Measurements from ENCODE around the gene STK32C. TPM values are rescaled to one million over a fixed set of nuclear protein-coding genes. Genes with fewer than 3 reads are reported as not detected.

The STK32C gene
- total RNA-seq, 4 donors from 2014 or later = 3.3 to 5.7 (median 3.5) TPM

DNA sequence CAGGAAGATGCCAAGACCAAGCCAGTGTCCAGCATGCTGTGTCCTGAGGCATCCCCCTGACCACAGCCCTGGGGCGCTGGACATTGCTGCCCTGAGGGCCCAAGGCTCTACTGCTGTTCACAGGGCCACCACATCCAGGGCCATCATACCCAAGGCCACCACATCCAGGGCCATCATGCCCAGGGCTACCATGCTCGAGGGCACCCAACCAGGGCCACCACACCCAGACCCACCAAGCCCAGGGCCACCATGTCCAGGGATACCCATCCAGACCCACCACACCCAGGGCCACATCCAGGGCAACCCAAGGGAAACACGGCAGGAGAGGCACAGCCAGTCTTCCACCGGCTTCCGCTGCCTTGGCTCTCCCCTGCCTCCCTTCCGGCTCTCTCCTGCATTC is 17.1 kb downstream of the STK32C start:
- intact Hi-C loops (cut with DNase I) = no loop called here
- Histone ChIP-seq H3K36me3 (no peaks in the 10 kb centered on the region), H3K9me3 (no peaks in the 10 kb centered on the region), H3K4me3 (replicated peaks in 1 of 3) (no peak overlapping the region), H3K4me1 (peaks cover 6 to 15% of the 10 kb centered on the region in 2 donors), H3K27me3 (no peaks in the 10 kb centered on the region), H3K27ac (no peak overlapping the region)
- WGBS, 2 donors = 93 to 97% methylated on average over 4 to 5 of the region's 6 CpGs
- no peak for TF ChIP-seq POLR2A (IDR thresholded peaks at IDR 0.05)
- TF ChIP-seq, protein P1, sequence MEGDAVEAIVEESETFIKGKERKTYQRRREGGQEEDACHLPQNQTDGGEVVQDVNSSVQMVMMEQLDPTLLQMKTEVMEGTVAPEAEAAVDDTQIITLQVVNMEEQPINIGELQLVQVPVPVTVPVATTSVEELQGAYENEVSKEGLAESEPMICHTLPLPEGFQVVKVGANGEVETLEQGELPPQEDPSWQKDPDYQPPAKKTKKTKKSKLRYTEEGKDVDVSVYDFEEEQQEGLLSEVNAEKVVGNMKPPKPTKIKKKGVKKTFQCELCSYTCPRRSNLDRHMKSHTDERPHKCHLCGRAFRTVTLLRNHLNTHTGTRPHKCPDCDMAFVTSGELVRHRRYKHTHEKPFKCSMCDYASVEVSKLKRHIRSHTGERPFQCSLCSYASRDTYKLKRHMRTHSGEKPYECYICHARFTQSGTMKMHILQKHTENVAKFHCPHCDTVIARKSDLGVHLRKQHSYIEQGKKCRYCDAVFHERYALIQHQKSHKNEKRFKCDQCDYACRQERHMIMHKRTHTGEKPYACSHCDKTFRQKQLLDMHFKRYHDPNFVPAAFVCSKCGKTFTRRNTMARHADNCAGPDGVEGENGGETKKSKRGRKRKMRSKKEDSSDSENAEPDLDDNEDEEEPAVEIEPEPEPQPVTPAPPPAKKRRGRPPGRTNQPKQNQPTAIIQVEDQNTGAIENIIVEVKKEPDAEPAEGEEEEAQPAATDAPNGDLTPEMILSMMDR (IDR thresholded peaks at IDR 0.05) = no peak
- DNase-seq = no peak

DNA sequence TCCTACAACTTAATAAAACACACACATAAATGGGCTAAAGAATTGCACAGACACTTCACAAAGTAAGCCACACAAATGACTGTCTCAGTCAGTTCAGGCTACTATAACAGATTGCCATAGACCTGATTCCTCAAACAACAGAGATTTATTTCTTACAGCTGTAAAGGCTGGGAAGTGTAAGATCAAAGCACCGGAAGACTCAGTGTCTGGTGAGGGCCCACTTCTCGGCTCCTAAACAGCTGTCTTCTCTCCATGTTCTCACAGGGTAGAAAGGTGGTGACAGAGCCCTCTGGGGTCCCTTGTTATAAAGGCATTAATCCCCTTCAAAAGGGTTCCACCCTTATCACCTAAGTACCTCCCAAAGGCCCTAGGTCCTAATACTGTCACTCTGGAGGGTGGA is 18.3 kb downstream of the STK32C start:
- DNase-seq = no peak
- H3K27me3 ChIP-seq = no peaks in the 10 kb centered on the region
- no peaks in the 10 kb centered on the region for H3K36me3 ChIP-seq
- H3K9me3 ChIP-seq = no peaks in the 10 kb centered on the region
- TF ChIP-seq, protein P1 (IDR thresholded peaks at IDR 0.05) = no peak
- no peak for TF ChIP-seq POLR2A (IDR thresholded peaks at IDR 0.05)
- H3K4me1 ChIP-seq = peaks cover 6 to 15% of the 10 kb centered on the region in 2 donors
- H3K27ac ChIP-seq = no peak overlapping the region
- no peak overlapping the region for H3K4me3 ChIP-seq (replicated peaks in 1 of 3)
- WGBS, 2 donors = 95 to 96% methylated on average over 2 of the region's 2 CpGs
- intact Hi-C loops (cut with DNase I) = no loop called here

DNA sequence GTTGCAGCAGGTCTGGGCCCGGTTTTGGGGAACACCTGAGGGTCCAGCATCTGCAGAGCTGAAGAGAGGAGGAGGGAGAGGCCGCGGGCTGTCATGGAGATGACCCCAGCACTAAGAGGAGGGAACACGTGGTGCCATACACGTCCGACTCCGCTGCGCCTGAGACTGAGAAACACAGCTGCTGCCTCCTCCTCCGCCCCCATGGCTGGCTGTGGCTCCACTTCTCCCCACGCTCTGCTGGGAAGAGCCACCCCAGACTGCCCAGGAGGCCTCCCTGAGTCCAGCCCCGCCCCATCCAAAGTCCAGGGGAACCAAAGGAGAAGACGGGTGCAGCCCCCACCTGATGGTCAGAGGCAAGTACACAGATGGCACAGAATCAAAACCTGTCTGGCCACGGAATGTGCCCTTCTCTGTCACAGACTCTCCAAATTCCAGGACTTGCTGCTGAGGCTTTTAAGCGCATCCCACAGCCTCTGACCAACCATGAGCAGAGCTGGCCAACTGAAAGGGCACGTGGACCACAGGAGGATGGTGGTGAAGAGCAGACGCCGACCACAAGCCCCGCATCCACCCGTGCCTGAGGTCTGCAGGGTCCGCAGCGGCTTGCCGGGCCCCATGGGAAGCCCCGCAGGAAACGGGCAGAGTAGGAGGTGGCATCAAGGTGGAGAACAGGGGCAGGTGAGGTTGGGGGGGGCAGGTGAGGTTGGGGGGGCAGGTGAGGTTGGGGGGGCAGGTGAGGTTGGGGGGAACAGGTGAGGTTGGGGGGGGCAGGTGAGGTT is 24.0 kb downstream of the STK32C start:
- Histone ChIP-seq H3K36me3 (no peaks in the 10 kb centered on the region), H3K4me3 (replicated peaks in 1 of 3) (no peak overlapping the region), H3K27me3 (no peaks in the 10 kb centered on the region), H3K27ac (no peak overlapping the region), H3K4me1 (no peaks in the 10 kb centered on the region), H3K9me3 (no peaks in the 10 kb centered on the region)
- 77 to 81% methylated on average over 24 of the region's 24 CpGs for WGBS, 2 donors
- DNase-seq = no peak
- no peak for TF ChIP-seq POLR2A (IDR thresholded peaks at IDR 0.05)
- TF ChIP-seq, protein P1 (IDR thresholded peaks at IDR 0.05) = no peak
- intact Hi-C loops (cut with DNase I) = no loop called here

DNA sequence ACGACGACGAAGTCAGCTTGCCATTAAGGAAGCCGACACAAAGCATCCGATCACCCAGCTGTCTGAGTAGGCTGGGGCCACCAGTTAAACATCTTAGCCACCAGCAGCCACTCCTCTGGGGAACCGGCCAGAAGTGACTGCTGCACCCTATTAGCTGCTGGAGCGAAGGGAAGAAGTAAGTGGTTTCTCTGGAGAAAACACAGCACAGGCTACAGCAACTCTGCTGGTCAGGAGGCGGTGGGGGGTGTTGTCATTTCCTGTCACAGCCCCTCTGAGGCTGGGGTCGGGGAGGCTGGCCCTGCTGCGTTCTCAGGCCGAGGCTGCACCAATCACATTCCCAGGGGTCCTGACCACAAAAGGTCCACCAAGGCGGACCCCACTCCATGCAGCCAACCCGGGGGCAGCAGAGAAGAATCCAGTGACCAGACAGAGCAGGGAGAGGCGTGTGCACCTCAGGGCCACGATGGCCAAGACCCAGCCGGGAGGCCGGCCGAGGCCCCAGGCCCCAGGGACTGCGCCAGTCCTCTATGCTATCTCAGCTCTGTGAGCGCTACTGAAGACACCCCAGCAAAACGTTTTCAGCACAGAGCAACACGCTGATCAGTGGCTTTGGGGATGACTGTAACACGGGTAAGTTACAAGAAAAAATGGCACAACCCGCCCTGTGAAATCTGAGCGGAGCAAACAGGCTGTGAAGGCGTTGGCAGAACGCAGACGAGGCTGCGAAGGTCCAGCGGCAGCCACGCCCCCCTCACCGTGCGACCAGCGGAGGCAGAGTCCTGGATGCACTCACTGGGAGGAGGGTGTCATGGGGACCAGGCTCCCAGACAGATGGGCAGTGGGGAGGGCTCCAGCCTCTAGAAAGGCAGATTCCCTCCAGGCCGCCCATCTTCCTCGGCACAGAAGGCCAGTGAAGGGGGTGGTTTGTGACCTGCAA is 24.8 kb downstream of the STK32C start:
- no peak for TF ChIP-seq POLR2A (IDR thresholded peaks at IDR 0.05)
- TF ChIP-seq, protein P1 (IDR thresholded peaks at IDR 0.05) = no peak
- no peaks in the 10 kb centered on the region for H3K36me3 ChIP-seq
- no peak overlapping the region for H3K4me3 ChIP-seq (replicated peaks in 1 of 3)
- no peak overlapping the region for H3K27ac ChIP-seq
- intact Hi-C loops (cut with DNase I) = no loop called here
- 63 to 72% methylated on average over 24 to 34 of the region's 36 CpGs for WGBS, 2 donors
- H3K4me1 ChIP-seq = no peaks in the 10 kb centered on the region
- H3K9me3 ChIP-seq = no peaks in the 10 kb centered on the region
- no peaks in the 10 kb centered on the region for H3K27me3 ChIP-seq
- DNase-seq = no peak
